Measurements from ENCODE around the gene TBC1D19. TPM values are rescaled to one million over a fixed set of nuclear protein-coding genes. Genes with fewer than 3 reads are reported as not detected.

TBC1D19 gene
- total and polyA plus RNA-seq, 9 of the 15 experiments (the other 6 are each of a cell fraction or from before 2014, with no cell fraction given), result 0.73 to 5.6 (median 3.7) TPM

DNA sequence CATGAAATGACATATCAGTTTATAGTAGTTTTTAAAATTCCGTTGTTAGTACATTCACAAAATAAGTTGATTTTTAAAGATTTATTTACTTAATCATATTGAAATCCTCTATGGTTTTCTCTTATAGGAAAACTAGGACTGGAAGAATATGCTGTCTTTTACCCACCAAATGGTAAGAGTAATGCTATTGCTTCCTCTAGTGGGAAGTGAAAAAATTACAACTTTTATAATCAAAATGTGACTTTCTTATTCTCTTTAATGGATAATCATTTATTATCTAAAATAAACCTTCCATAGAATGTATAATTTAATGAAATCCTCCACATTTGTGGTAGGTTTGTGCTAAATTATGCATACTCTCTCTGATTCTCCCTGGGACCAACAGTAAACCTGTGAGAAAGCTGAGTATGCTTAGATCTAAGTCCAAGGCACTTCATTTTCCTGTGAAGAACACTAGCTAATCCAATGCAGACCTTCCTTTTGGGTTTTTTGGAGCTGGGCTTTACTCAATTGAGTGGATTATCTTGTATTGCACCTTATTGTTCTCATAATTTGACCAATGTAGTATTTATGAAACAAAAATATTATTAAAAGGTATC is 136.2 kb downstream of the TBC1D19 start (continued):
- TF ChIP-seq, protein P1, sequence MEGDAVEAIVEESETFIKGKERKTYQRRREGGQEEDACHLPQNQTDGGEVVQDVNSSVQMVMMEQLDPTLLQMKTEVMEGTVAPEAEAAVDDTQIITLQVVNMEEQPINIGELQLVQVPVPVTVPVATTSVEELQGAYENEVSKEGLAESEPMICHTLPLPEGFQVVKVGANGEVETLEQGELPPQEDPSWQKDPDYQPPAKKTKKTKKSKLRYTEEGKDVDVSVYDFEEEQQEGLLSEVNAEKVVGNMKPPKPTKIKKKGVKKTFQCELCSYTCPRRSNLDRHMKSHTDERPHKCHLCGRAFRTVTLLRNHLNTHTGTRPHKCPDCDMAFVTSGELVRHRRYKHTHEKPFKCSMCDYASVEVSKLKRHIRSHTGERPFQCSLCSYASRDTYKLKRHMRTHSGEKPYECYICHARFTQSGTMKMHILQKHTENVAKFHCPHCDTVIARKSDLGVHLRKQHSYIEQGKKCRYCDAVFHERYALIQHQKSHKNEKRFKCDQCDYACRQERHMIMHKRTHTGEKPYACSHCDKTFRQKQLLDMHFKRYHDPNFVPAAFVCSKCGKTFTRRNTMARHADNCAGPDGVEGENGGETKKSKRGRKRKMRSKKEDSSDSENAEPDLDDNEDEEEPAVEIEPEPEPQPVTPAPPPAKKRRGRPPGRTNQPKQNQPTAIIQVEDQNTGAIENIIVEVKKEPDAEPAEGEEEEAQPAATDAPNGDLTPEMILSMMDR (IDR thresholded peaks at IDR 0.05 in 2 of 3, conservative IDR thresholded peaks at IDR 0.05 in 1 of 3; ENCODE audit: insufficient read depth in 2 of 3, low read depth in 1 of 3, low read length in 3 of 3), result peak in 2 of 3 experiments; percentile 50 to 93; a peak in 4 of 6 replicates
- TF ChIP-seq SMC3 (conservative IDR thresholded peaks at IDR 0.05; ENCODE audit: insufficient read depth, low read depth, low read length) (peak; percentile 63), KDM1A (IDR thresholded peaks at IDR 0.05) (no peak), POLR2H (tag; IDR thresholded peaks at IDR 0.05; ENCODE audit: low read depth) (0 out of 2 replicates have a peak, but pooled peaks have one; percentile 28), ZNF324 (CRISPR knock-in tag; IDR thresholded peaks at IDR 0.05) (no peak)
- TF ChIP-seq, protein P2, sequence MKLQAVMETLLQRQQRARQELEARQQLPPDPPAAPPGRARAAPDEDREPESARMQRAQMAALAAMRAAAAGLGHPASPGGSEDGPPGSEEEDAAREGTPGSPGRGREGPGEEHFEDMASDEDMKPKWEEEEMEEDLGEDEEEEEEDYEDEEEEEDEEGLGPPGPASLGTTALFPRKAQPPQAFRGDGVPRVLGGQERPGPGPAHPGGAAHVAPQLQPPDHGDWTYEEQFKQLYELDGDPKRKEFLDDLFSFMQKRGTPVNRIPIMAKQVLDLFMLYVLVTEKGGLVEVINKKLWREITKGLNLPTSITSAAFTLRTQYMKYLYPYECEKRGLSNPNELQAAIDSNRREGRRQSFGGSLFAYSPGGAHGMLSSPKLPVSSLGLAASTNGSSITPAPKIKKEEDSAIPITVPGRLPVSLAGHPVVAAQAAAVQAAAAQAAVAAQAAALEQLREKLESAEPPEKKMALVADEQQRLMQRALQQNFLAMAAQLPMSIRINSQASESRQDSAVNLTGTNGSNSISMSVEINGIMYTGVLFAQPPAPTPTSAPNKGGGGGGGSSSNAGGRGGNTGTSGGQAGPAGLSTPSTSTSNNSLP (IDR thresholded peaks at IDR 0.05; ENCODE audit: borderline replicate concordance, low read depth, low read length), result peak; percentile 92
- TF ChIP-seq, protein P3, sequence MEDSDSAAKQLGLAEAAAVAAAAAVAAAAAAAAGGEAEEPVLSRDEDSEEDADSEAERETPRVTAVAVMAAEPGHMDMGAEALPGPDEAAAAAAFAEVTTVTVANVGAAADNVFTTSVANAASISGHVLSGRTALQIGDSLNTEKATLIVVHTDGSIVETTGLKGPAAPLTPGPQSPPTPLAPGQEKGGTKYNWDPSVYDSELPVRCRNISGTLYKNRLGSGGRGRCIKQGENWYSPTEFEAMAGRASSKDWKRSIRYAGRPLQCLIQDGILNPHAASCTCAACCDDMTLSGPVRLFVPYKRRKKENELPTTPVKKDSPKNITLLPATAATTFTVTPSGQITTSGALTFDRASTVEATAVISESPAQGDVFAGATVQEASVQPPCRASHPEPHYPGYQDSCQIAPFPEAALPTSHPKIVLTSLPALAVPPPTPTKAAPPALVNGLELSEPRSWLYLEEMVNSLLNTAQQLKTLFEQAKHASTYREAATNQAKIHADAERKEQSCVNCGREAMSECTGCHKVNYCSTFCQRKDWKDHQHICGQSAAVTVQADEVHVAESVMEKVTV (CRISPR knock-in tag; IDR thresholded peaks at IDR 0.05), result peak; percentile 92
